Endothelial cell (in vitro differentiated cells): ENCODE measurements around the gene THAP9. TPM values are rescaled to one million over a fixed set of nuclear protein-coding genes. Genes with fewer than 3 reads are reported as not detected.

Experiments
- DNase-seq: peaks from one replicate; pipeline ENCODE4 v3.0.0; 2021; ENCODE audit warnings: low spot score
- H3K27ac Mint-ChIP-seq: one replicate; pipeline ENCODE4 v1.8.0; 2021; ENCODE audit warnings: mixed read lengths, inconsistent platforms; ENCODE audit not compliant: unreplicated experiment
- H3K27me3 Mint-ChIP-seq: one replicate; pipeline ENCODE4 v1.8.0; 2021; ENCODE audit warnings: mild to moderate bottlenecking, moderate library complexity, mixed read lengths, inconsistent platforms; ENCODE audit not compliant: unreplicated experiment
- H3K36me3 Mint-ChIP-seq: one replicate; pipeline ENCODE4 v1.8.0; 2021; ENCODE audit warnings: mild to moderate bottlenecking, low read depth, mixed read lengths, inconsistent platforms; ENCODE audit not compliant: unreplicated experiment
- H3K4me1 Mint-ChIP-seq: one replicate; pipeline ENCODE4 v1.8.0; 2021; ENCODE audit warnings: mild to moderate bottlenecking, mixed read lengths, inconsistent platforms; ENCODE audit not compliant: unreplicated experiment
- H3K4me3 Mint-ChIP-seq: one replicate; pipeline ENCODE4 v1.8.0; 2021; ENCODE audit warnings: mild to moderate bottlenecking, mixed read lengths, inconsistent platforms; ENCODE audit not compliant: unreplicated experiment
- H3K9me3 Mint-ChIP-seq: one replicate; pipeline ENCODE4 v1.8.0; 2021; ENCODE audit warnings: mixed read lengths, inconsistent platforms; ENCODE audit not compliant: unreplicated experiment
- CTCF ChIP-seq: fragments of 200-600 bp; sonication (generic); IDR thresholded peaks from one replicate; pipeline ENCODE4 v1.5.0; 2021; ENCODE audit warnings: antibody characterized with exemption; ENCODE audit not compliant: unreplicated experiment
- total RNA-seq: library from RNA; stranded (reverse); fragmentation: NEBNext Ultra II Directional; extraction: Animal tissue kit (Norgen Biotek cat#: 25700); gene quantifications from one replicate; pipeline ENCODE4 v1.2.1, GENCODE V29; 2021; ENCODE audit not compliant: unreplicated experiment

THAP9 gene
- total RNA-seq, 1 donor from 2014 or later, result 5.1 TPM

DNA sequence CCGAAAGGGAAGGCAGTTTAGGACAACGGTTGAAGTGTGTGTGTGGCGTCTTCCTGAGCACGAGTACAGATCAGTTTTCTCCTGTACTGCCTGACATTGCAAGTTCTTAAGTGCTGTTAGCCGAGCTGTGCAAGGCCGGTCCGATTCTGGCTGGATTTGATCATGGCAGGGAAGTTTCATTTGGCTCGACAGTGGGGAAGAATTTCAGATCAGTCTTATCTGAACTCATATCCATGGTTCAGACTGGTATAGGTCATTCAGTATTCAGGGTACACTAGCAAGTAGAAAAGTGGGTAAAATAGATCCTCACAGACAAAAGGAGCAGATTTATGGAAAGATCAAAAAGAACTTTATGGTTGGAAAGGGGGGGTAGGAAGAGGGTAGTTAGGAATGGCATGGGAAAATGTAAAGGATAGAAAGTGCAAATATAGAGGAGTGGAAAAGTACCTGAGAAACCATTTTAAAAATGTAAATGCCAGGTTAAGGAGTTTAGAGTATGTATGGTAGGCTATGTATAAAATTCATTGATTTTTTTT is 716 bp downstream of the THAP9 start:
- no peak for DNase-seq
- Mint-ChIP-seq H3K4me3 (no peak overlapping the region), H3K27me3 (no peaks in the 10 kb centered on the region), H3K4me1 (peaks cover 13% of the 10 kb centered on the region), H3K9me3 (no peaks in the 10 kb centered on the region), H3K36me3 (no peaks in the 10 kb centered on the region), H3K27ac (no peak overlapping the region)
- no peak for TF ChIP-seq CTCF

- DNase-seq, result no peak
- TF ChIP-seq CTCF, result no peak
- no peak overlapping the region for H3K27ac Mint-ChIP-seq
- H3K27me3 Mint-ChIP-seq, result no peaks in the 10 kb centered on the region
- H3K4me3 Mint-ChIP-seq, result no peak overlapping the region
- no peaks in the 10 kb centered on the region for H3K9me3 Mint-ChIP-seq
- no peaks in the 10 kb centered on the region for H3K36me3 Mint-ChIP-seq
- peaks cover 3% of the 10 kb centered on the region for H3K4me1 Mint-ChIP-seq
Observed at GRCh38 chr4:82903737-82904136, 3.2 kb downstream of the THAP9 start.

DNA sequence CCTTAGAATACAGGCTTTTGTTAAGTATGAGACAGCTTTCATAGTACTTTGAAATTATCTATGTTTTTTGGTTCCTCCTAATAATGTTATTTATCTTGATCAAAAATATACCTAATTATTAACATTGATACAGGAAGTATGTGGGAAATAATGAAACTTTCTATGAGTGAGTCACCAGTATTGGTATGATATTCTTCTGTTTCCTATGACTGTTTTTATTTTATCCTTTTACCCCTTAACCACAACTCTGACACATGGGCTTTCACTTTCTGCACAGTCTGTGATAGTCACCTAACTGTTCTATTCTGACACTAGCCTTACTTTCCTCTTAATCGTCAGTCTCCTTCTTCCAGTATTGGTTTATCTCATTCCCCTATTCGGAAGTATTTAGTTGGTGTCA is 4.7 kb downstream of the THAP9 start:
- Mint-ChIP-seq H3K36me3 (no peaks in the 10 kb centered on the region), H3K9me3 (no peaks in the 10 kb centered on the region), H3K27ac (no peak overlapping the region), H3K27me3 (no peaks in the 10 kb centered on the region), H3K4me3 (no peak overlapping the region), H3K4me1 (no peaks in the 10 kb centered on the region)
- no peak for TF ChIP-seq CTCF
- DNase-seq, result no peak

GRCh38 chr4:82906469-82906868 is 5.9 kb downstream of the THAP9 start:
- H3K9me3 Mint-ChIP-seq, result no peaks in the 10 kb centered on the region
- no peak for TF ChIP-seq CTCF
- H3K36me3 Mint-ChIP-seq, result peaks cover 5% of the 10 kb centered on the region
- H3K4me1 Mint-ChIP-seq, result no peaks in the 10 kb centered on the region
- no peak overlapping the region for H3K4me3 Mint-ChIP-seq
- no peaks in the 10 kb centered on the region for H3K27me3 Mint-ChIP-seq
- H3K27ac Mint-ChIP-seq, result no peak overlapping the region
- no peak for DNase-seq

DNA sequence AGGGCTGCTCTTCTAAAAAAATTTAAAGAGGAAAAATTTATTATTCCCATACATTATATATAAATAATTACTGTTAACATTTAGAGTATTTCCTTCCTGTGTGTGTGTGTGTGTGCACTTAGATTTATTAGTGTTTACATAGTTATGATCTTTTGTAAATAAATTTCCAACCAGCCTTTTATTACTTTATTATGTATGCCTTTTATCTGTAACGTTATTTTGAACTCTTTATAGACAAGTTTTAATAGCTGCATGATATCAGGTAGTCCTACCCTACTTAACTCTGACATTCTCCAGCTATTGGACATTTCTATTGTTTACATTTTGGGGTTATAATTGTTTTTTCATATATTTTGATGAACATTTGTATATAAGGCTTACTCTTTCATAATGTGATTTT is 8.8 kb downstream of the THAP9 start:
- Mint-ChIP-seq H3K36me3 (peaks cover 5% of the 10 kb centered on the region), H3K4me1 (no peaks in the 10 kb centered on the region), H3K27me3 (no peaks in the 10 kb centered on the region), H3K9me3 (no peaks in the 10 kb centered on the region), H3K27ac (no peak overlapping the region), H3K4me3 (no peak overlapping the region)
- DNase-seq, result no peak
- TF ChIP-seq CTCF, result no peak
